SW 1271 (cell line): ENCODE results near the gene PRDM2.
"Not testable (repeated sequence)": the region's sequence is repeated elsewhere in the genome, so short reads cannot be mapped to it uniquely, and the experiment has no call there.

Experiments
- DNase-seq, 2 experiments: peaks; one replicate each; lab custom pipeline; 2025; lab: John Stamatoyannopoulos, UW

PRDM2 gene

DNA sequence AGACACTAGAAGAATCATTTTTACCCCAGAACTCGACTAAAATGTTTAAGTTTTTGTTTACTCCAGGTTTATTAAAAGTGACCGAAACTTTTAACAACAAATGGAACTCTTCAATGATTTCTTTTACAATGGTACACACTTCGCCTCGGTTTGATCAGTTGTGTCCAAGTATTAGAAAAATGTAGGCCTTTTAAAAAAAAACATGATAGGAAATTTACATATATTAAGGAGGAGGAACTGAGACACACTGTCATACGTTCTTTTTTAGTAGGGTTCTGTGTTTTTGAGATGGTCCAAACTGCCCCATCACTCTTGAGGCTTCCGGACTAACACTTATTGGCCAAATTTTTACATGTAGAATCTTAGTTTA lies 1.3 kb downstream of the PRDM2 start:
- no peak for DNase-seq

DNA sequence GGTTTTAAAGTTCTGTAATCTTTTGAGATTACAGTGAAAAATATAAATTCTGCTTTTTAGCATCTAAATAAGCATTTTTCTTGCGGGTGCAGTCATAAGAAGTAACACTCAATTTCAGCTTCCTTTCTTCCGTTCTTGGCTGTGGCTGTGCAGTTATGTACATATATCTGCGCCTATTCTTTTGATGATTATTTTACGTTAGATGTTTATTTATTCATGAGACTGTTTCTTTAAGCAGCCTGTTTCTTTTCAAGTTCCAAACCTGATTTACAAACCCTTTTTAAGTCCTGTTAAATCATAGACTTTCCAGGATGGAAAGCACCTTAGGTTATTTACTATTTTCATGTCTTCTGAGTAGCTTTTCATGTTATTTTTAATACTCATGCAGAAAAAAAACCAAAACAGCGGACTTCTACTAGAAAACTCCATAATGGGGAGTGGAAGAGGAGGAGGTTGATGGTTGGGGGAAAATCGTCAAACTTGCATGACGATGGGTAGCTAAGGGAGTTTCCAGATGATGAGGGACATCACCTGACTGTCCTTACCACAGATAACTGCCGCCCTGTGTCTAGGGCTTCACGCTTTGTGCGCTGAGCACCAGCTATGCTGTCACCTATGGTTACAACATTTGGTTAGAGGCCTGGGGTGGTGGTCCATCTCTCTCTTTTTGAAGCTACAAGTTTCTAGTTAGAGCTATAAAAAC lies 2.6 kb downstream of the PRDM2 start:
- DNase-seq, result no peak

DNA sequence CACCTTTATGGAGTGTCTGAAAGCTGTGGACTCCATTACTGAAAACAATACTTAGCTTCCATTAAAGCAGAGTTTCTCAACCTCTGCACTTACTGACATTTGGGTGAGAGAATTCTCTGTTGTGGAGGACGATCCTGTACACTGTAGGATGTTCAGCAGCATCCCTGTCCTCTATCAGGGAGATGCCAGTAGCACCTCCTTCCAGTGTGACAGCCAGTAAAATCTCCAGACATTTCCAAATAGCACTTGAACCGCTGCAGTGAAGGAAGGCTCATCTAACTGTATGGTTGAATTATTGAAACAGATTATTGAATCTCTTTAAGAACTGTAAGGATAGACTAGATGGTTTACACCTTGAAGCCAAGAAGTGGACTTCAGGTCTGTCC lies 3.1 kb downstream of the PRDM2 start:
- no peak for DNase-seq

DNA sequence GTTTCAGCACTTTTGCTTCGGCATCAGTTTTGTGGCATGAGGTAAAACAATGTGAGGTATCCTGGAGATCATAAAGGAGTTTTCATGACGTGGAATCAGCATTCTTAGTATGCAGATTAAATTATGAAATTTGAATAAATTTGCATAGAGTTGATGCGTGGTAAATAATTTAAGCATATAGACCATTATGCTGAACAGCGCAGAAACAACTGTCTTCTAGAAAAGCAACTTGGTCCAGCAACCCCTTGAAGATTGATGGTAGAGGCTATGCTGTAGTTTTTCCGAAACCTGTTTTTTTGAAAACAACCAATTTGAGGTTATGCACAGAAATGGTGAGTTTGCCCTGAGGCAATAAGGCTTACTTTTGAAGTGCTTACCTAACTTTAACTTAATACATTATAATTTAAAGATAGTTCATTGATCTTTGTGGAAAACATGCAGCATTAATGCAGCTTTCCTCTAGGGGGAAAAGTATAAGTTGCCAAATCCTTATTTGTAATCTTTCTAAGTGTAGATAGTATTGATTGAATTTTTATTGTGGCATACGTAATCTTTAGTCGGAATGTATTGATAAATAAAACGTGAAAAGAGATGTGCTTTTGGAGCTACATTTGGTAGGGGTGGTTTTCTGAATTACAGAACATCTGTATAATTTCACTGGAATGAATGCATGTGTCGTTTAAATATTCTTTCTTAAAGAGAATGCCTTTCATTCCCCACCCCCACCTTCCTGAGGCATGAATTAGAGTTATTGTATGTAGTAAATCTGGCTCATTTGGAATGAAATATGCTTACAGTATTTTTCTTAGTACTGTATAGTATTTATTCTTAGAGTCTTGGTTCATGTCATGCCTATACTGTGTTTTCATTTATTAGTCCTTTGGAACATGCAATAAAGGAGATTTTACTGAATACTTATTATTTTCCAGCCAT lies 3.8 kb downstream of the PRDM2 start:
- no peak for DNase-seq

DNA sequence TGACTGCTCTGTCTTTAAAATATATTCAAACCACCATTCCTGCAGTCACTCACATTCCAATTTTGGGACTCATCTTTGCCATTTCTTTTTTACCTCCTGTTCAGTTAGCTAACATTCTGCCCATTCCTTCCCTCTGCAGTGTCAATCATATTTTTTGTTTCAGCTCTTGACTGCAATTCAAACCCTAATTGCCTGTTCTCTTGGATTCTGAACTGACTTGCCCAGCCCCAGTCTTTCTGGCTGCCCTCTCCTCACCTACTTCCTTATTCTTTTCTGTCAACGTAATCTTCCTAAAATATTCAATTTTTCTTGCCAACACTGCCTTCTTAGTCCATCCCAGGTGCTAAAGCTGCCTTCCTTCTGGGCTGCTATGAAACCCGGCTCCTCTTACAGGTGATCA lies 6.1 kb downstream of the PRDM2 start:
- DNase-seq, result no peak

DNA sequence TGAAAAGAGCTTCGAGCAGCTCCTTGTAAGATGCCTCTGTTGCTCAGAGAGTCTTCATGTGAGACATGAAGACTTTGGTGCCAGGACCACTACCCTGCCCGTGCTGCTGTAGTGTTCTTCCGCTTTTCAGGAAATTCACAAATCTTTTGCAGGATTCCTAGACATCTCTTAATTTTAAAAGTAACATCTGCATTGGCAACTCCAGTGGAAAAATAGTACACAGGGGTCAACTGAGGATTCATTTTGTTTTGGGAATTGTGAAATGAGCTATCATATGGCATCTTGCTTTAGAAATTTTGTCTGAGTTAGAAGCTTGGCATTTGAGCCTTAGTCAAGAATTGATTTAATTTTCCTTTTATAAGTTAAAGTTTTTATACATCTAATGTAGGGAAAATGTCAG lies 7.2 kb downstream of the PRDM2 start:
- no peak for DNase-seq

DNA sequence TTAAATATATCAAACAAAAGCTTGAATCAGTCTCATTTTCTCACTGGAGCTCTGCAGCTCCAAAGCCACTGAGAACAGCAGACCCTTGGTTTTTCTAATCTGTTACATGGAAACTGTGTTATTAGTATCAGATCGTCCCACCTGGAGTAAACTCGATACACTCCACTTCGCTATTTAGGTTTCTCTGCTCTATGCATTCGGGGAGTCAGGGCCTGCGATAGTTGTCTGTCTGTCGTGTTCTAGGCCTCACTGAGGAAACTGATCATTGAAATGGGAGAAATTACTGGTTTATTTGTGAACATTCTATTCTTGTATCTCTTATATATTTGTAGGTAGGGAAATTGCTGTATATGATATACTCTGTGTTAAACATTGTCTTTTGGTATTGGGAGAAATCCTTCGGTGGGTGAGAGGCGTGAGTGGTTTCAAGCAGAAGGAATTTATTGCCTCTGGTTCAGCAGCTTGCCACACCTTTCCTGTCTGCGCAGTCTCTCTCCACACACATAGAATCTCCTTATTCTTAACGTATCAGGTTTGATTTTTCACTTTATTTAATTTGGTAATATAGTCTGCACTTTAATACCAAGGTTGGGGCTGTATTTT lies 8.5 kb downstream of the PRDM2 start:
- DNase-seq, result no peak

DNA sequence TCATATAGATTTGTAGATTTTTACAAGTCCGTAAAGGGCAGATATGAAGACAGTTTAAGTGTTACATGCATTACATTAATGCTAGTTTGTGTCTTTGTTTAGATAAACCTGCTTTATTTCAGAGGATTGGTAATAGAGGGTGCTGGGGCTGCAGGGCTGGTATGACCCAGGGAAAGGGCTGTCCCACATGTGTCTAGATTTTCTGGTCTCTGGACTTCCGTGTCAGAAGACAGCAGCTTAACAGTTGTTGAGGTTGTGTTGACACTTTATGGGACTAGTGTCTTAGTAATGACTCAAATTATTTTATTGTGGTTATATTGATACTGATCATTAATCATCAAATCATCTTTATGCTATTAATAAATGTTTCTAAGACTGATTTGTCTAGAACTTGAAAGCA lies 10.1 kb downstream of the PRDM2 start:
- DNase-seq, result no peak

DNA sequence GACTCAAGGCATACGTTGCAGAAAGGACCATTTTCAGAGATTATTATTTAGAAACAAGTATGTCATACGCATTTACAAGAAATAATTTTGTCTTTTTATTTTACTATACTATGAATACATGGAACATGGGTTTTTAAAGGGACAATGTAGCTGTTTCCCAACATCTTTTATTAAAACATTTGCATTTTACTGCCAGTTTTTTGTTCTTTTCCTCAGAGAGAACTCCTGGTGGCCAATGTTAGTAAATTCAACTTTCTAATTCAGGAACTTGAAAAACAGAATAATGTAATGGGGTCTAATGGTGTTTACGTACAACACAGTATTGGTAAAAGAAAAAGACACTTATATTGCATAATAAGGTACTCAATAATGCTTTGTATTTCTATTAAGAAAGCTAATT lies 14.9 kb downstream of the PRDM2 start:
- no peak for DNase-seq

DNA sequence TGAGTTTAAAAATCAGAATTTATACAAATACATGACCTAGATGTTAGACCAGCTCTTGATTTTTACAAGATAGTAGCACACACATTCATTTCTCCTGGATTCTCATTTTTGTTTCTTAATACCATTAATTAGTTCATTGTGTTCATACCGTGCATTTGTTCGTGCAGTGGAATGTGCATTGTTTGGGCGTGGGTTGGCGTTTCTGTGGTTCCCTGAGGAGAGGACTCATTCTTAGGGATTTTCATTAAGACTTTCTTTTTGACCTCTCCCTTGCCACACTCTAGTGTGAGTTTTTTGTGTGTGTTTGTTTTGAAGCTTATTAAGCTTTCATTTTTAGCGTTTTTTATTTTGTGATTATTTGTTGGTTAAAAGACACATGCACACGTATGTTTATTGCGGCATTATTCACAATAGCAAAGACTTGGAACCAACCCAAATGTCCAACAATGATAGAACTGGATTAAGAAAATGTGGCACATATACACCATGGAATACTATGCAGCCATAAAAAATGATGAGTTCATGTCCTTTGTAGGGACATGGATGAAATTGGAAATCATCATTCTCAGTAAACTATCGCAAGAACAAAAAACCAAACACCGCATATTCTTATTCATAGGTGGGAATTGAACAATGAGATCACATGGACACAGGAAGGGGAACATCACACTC lies 15.8 kb downstream of the PRDM2 start:
- DNase-seq, result not testable (repeated sequence)

DNA sequence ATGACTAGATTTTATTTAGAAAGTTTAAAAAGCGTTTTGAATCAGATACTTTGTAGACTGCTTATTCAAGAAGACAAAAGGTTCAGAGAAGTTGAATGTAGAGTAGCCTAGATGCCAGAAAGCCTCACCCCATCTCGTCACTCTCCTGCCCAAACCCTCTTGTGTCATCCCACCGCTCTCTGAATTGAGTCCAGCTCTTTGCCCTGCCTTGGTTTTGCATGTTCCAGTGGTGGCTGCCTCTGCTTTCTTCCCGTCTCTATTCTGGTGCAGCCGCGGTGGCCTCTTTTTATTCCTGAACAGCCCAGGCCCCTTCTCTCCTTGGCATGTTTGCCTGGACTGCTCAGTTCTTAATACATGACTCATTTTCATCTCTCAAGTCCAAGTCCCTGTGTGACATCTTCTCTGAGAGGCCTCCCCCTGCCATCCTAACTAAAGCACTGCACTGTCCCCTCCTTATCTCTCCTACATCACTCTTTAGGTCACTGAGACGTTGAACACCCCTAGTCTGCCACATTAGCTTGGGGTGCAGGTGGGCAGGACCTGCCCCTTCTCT lies 22.9 kb downstream of the PRDM2 start:
- DNase-seq, result no peak

DNA sequence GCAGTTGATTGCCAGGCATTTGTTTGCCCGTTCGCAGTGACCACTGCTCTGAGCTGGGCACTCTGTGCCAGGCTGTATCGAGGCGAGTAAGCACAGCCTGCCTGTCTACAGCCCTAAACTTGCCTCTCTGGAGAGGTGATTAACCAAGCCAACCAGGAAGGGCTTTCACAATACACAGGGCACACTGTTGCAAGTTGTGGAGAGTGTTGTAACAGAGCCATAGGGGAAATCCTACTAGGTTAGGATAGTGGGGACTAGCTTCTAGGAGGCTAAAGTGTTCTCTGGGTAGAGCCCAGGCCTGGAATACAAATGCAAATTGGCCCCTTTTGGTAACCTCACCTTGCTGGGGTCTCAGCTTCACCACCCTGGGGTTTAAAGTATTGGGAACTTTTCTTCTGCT lies 23.8 kb downstream of the PRDM2 start:
- DNase-seq, result no peak

DNA sequence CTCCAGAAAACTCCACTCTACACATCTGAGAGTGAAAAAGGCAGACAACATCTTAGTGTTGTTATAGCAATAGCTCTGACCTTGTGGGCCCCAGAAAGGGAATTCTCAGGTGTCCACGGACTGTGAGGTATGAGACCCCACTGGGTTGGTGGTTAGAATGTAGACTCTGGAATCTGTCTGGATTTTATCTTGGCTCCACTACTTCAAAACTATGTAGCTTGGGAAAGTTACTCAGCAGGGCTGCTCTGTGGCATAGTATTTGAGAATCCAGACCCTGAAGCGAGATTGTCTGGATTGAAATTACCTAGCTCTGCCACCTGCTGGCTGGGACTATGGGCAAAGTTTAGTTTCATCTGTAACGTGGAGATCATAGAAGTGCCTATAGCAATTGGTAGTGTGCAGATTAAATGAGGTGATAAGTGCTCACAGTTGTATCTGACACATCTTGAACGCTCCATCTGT lies 25.8 kb downstream of the PRDM2 start:
- DNase-seq, result no peak

DNA sequence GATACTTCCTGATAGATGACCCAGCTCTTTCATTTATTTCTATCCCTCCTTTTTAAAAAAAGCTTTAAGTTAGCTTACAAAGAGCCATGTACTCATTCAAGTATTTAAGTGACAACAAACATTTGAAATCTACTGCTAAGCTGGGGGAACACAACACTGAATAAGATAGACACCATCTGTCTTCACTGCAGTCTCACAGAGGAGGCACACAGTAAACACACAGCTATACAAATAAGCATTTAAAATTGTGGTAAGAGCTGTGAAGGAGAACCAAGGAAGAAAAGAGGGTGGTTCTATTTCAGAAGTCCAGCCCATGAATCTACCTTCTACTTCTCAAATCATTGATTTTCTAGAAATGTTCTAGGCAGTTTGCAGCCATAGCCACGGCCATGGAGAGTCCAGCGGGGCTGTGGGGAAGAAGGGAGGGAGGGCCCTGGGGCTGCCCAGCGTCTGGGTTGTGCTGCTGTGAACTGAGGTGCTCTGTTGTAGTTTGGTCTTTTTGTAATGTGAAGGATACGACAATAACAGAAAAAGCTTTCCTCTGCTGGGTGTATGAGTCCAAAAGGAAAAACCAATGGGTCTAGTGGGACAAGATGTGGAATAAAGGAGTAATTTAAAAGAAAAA lies 28.2 kb downstream of the PRDM2 start:
- DNase-seq, result no peak

DNA sequence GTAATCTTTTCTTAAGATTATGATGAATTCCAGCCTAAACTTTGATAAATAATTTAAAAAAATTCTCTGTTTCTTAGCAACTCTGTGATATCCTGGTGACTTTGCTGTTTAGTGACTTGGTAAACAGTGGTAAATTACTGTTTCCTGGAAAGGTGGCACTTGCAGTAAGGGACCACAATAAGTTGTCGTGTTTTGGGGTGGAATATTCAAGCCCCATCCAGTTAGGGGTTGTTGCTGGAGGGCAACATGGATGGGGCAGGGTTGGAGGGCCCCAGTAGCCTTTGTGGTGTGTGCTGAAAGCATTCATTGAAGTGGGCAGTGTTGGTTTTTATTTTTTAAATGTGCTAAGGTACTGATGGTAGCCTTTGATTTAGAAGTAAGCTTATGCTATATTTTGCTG lies 30.3 kb downstream of the PRDM2 start:
- no peak for DNase-seq

DNA sequence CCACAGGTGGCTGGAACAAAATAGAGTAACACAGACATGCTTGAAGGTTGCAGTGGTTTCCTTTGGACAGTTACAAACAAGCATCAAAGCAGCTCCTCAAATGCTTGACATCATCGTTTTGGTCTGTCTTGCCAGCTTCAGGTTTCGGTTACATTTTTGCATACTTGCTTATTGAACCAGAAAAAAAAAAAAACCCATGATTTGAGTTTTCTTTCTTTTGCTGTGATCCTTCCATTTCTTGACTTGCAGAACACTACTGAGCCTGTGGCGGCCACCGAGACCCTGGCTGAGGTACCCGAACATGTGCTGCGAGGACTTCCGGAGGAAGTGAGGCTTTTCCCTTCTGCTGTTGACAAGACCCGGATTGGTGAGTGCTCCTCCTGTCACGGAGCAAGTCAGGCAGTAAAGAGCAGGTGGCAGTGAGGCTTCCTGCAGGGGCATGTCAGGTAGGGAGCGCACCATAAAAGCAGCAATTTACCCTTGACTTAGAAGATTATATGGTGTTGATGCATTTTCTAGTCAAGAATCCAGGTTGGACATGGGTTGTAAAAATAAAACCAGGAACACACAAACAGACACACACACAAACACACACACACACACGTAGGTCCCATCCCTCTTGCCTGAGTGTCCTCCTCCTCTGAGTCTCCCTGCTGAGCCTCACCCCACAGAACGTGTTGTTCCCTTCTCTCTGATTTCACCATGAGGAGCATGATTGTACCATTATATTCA lies 30.9 kb downstream of the PRDM2 start:
- DNase-seq, result no peak

DNA sequence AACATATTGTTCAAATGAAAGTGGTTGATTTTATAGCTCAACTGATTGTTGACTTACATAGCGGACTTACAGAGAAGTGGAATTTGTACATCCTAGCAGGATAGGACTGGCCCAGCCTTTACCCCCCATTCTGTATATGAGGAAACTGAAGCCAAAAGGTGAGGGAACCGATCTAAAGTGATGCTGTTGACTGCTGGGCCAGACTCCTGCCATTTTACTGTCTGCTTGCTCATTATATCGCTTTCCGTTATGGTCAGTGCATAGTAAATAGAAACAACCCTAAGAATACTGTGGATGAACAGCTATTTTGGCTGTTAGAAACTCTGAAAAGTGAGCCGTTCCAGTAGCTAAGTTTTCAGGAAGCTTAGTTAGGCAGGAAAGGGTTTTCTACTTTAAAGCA lies 31.9 kb downstream of the PRDM2 start:
- DNase-seq, result no peak

DNA sequence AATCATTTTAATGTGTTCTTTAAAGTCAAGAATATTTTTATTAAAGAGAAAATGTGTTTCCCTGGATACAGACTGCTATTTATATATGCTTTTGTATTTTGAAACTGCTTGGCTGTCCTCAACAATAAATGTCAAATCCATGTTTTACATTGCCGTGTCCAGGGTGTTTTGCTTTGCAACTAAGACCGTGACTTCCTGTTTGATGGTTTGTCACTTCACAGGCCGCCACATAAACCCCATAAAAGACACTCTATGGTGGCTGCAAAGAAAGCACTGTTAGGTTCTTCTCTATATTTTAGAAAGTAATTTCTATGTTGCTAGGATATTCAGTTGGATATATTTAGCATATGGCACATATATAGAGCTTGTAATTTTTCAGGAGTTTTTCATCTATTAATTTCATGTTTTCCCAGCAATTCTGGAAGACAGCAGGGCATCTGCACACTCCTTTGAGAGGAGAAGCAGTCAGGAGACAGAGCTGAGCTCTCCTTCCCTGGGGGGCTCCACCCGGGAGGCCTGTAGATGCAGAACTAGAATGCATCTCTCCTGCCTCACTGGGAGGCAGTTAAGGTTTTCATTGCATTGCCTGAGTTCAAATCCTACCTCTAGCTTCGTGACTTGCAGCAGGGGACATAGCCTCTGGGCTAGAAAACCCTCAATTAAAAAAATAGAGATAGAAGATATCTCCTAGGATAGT lies 33.1 kb downstream of the PRDM2 start:
- no peak for DNase-seq

DNA sequence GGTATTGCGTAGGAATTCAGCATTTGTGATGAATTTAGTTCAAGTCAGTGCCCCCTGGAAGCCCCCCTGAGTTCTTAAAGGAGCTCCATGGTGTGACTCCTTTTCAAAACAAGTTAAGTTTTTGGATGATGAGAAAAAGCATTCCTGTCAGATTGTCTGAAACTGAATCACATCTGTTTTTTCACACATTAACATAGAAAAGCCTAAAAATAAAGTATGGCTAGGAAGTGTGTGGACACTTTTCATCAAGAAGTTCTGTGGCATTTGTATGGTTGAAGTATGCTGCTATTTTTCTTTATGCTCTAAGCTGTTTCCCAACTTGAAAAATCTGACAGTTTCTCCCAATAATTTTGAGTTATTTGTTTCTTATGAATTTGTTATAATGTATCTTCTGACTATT lies 33.7 kb downstream of the PRDM2 start:
- no peak for DNase-seq

DNA sequence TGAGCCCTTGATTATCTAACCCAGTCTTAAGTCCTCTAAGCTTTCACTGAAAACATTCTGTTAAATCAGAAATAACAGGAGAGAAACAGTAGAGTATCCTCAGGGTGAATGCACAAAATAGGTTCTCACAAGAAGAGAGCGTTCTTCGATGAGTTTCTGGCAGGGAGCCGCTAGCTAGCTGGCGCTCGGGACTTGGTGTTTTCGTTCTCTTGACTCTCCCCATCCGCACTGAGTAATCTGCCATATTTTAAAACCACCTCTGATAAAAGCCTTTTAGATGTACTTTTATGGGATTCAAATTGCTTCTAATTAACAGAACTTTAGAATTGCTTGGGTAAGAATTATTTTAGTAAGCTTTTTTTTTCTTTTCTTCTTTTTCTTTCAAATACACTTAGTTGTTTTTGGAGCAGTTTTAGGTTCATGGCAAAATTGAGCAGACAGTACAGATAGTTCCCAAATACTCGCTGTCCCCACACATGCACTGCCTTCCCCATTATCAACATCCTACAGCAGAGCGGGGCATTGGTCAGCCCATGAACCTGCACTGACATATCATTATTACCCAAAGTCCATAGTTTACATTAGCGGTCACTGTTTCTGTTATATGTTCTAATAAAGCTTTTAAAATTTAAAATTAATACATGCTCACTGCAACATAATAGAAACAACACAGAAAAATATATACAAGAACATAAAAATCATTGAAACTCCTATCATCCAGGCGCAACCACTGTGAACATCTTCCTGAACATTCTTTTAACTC lies 35.4 kb downstream of the PRDM2 start:
- DNase-seq, result no peak
